SU-DHL-6 (cell line): ENCODE data around the gene RBM33.

Source experiments
- CTCF ChIP-seq: fragments of 200-600 bp; sonication (generic); IDR thresholded peaks from one replicate; pipeline ENCODE4 v1.5.1; 2017; ENCODE audit warnings: antibody characterized with exemption, mild to moderate bottlenecking, low read length, moderate library complexity; ENCODE audit not compliant: insufficient read depth, poor library complexity, severe bottlenecking
- EZH2phosphoT487 ChIP-seq: fragments of 200-600 bp; sonication (generic), shearing (Covaris generic); conservative IDR thresholded peaks from 2 replicates; pipeline ENCODE4 v1.6.1; 2018; ENCODE audit warnings: mild to moderate bottlenecking, antibody characterized with exemption, low read length, moderate library complexity, mixed read lengths

- no peak for TF ChIP-seq CTCF
- no peak for TF ChIP-seq EZH2phosphoT487
Observed at GRCh38 chr7:155824227-155824886, 179.9 kb downstream of the RBM33 start.
